Activated CD8-positive, alpha-beta memory T cell treated with anti-CD3 and anti-CD28 coated beads, Interleukin-2, amount 50 U/mL, for 24 hours (primary cell): ENCODE data around the gene MAD1L1.
"Not testable (repeated sequence)": the region's sequence is repeated elsewhere in the genome, so short reads cannot be mapped to it uniquely, and the experiment has no call there.

ENCODE experiments used
- DNase-seq: peaks from one replicate; pipeline ENCODE4 v3.0.0-alpha.2; 2020; ENCODE audit errors: extremely low read depth

The MAD1L1 gene

DNA sequence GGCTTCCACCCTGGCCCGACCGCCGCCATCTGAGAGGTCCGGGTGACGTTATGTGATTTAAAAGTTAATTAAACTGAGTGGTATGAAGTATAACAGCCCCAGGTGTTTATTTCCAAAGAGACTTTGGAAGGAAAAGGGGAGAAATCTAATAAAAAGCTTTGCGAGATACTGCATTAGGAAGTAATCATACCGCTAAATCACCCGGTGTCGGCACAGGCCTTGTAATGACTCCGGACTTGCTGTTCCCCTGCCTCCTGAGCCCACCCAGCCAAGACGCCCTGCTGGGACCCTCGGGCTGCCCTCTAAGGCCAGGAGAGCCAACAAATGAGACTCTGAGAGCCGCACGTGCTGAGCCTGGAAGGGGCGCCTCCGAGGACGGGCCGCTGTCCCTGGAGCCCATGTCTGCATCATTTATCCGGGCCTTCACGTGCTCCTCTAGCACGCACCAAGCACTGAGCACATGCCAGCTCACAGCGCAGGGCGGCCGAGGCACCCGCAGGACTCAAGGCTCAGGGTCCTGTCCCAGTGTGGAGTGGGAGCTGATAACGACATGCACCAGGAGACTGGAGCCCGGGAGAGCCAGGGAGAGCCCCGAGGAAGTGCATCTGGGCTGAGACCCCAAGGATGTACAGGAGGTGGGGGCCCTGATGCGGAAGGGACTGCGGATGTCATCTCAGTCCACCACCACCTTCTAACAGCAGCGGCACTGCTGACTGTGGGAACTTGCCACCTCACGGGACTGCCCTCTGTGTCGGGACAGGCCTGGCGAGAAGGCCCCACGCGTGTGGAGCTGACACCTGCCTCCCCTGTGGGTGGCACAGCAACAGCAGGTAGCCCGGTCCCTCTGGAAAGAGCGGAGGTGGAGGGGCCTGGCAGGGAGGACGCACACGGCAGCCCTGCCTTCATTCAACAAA, 380.0 kb downstream of the MAD1L1 start:
- no peak for DNase-seq

GRCh38 chr7:1851721-1852516, 380.8 kb downstream of the MAD1L1 start:
- DNase-seq: no peak

DNA sequence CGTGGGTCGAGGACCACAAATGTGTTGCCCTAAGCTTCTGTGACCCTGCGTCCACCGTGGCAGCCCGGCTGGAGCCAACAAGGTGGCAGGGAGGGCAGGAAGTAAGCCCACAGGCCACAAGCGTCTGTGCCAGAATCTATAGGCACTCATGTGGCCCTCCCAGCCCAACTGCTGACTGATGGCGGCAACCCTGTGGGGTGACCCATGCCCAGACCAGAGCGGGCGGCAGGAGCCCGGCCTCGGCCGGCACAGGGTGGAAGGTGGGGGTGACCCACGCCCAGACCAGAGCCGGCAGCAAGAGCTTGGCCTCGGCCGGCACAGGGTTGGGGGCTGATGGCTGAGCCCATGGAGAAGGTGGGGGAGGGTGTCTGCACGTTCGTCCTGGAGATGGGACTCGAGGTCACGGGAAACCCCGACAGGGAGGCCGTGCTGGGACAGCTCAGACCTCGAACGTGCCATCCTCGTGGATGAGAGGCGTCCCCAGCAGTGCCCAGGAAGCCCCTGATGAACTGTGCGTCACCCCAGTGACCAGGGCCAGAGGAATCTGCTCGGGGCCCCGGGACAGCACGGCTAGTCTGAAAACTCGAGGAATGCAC, 381.7 kb downstream of the MAD1L1 start:
- DNase-seq: no peak

DNA sequence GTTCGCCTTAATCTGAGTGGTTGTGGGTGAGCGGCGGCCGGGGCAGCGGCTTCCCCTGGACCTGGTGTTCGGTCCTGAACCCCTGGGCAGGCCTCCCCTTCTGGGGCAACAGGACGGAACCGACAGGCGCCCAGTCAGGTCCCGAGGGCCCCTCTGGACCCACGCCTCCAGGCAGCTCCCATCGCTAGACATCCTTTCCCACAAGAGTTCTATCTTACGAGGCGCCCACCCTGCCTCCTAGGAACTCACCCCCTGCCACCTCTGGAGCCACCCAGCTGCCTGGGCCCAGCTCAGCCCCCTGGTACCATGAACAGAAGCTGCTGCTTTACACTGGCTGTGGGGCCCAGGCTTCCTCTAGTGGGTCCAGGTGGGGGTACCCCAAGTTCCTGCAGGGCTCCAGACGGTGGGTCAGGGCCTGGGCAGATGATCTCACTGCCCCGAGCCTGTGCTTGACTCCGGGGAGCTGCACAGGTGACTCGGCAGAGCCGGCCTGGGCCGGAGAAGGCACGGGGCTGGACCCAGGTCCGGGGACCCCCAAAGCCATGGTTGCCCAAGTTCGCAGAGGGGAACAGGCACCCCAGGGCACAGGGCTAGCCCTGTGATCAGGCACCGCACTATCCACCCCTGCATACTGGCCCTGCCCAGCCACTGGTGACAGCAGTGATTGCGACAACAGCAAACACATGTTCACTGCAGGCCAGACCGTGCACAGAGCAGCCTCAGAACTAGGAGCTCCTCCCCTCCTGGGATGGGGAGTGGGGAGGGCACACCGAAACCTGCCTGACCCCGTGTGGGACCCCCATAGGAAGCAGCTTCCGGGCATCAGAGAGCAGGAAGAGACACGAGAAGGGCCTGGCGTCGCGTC, 382.4 kb downstream of the MAD1L1 start:
- no peak for DNase-seq

DNA sequence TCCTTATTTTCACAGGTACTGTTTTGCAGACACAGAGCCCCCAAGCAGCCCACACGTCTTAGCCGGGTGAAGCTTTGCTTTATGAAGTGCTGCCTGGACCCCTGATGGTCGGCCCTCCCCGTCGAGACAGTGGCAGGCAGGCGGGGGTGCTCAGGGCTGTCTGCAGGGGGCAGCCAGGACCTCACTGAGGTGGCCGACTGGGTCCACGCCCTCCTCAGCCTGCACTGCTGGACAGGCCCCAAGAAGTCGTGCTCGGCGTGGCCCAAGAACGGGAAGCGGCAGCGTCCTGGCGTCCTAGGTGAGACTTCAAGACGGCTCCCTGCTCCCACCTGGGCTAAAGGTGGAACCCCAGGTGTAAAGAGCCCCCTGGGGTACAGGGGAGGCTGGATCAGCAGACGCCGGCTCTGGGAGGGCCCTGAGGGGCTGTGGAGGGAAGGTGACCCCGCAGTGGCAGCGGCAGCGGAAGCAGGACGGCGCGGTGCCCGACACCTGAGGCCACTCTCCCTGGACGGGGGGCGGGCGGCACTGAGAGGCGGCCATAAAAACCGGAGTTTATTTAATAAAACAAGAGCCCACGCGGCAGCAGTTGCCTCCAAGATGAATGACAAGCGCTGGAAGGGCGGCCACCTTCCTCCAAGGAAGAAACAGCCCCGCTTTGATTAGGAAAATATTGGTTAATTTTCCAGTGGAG, 383.2 kb downstream of the MAD1L1 start:
- no peak for DNase-seq

DNA sequence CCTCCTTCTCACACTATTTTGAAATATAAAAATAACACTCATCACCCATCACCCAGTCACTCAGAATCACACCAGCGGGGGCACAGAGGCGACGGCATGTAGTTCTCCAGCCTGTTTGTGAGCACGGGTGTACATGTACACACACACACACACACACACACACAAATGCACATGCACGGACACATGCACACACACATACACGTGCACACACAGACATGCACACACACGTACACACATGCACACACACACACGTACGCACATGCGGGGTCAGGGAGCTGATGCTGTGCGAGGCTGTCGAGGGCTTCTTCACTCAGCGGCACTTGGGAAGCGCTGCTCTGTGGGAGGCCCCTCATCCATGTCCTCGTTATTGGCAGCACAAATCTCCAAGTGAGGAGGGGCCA, 383.8 kb downstream of the MAD1L1 start:
- no peak for DNase-seq

- DNase-seq: no peak
Observed at GRCh38 chr7:1848013-1848640, 384.6 kb downstream of the MAD1L1 start.

DNA sequence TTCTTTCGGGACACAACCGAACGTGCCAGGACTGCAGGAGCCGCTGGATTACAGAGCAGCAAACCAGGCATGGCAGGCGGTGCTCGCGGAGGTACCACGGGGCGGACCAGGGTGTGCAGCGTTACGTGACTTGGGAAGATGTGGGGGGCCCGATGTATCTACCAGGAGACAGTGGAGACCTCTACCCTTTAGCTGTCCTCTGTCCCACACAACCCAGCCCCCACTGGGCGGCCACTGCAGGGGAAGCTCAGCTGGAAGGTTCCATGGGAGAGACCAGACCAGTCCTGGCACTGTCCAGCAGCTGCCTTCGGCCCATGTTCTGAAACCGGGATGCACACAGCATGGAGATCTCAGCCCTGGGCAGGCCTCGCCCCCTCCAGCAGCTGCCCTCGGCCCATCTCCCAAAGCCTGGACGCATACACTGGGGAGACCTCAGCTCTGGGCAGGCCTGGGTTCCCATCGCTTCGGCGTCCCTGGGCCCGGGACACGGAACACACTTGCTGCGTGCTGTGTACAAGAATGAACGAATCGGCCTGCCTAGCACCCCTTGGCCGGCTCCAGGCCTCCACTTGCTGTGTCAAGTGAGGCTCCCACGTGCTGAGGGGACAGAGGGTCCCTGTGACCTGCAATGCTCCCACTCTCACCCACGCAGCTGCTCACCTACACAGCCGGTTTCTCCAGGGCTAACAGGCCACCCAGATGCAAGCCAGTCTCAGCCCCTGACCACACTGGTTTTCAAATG, 385.3 kb downstream of the MAD1L1 start:
- DNase-seq: no peak

DNA sequence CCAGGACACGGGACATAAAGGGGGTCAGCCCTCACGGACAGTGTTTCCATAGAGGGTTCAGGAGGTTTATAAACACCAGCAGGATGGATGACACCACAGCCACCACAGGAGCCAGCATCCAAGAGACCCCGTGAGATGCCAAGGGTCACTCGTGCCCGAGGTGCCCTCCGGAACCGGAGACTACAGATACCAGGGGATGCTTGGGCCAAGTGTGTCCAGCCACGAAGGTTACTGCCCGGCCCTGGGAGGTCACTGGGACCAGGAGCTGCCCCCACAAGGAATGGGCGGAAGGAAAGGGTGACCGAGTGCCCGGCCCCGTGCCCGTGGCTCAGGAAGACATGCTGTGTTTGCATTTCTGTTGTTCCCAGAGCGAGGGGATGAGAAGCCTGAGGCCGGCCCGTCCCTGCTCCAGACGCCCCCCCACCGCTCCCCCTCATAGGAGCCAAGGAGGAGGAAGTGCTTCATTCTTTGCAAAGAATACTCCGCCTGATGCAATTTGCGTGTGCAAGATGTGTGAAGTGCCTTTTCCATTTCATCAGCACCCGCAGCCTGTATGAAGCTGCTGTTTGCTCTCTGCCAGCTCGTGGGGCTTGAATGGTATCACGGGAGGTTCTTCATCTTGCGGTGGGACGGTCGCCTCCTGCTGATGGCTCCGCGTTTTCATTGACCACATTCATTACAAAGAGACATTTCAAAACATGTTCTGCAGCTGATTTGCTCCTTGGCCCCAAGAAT, 386.2 kb downstream of the MAD1L1 start:
- DNase-seq: no peak

DNA sequence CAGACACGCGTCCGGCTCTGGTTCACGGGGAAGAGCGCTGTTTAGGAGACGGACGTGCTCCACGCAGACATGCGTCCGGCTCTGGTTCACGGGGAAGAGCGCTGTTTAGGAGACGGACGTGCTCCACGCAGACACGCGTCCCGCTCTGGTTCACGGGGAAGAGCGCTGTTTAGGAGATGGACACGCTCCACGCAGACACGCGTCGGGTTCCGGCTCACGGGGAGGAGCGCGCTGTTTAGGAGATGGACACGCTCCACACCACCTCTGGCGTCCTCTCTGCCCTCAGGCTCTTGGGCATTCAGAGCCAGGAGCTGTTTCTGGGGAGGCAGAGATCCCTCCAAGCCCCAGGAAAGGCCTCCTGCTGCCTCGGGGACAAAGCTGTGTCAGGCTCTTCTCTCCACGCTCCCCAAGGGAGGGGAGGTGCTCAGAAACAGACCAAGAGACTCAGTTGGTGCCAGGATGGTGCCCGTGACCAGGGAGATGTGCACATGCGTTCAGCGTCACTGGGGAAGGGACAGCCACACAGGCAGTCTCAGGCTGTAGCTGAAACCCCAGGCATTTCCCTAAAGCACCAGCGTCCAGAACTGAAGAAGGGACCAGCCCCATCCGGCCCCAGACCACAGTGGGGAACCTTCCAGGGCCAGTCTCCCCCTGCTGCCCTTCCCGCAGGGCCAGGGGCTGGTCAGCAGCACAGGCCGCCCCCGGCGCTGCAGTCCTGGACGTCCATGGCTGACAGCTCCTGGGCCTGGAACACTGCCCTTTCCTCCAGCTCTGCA, 387.0 kb downstream of the MAD1L1 start:
- DNase-seq: no peak

- no peak for DNase-seq
Observed at GRCh38 chr7:1844951-1845390, 387.8 kb downstream of the MAD1L1 start.

GRCh38 chr7:1844336-1844950, 388.3 kb downstream of the MAD1L1 start:
- DNase-seq: no peak

DNA sequence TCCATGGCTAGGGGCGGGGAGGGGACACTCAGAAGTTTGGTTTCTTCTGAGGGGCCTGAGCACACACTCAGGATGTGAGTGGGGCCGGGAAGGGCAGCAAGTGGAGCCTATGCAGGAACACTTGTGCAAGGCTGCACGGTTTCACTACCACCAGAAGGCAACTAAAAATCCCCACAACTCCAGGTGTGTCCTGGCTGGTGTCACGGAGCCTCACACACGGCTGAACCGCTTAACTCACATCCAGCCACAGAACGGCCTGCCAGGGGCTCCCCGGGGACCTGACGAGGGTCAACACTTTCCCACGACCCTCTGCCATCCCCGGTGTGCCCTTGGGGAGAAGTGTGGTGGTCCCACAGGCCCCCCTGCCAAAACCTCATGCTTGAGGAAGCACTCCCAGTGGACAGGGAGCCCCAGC, 388.8 kb downstream of the MAD1L1 start:
- no peak for DNase-seq

DNA sequence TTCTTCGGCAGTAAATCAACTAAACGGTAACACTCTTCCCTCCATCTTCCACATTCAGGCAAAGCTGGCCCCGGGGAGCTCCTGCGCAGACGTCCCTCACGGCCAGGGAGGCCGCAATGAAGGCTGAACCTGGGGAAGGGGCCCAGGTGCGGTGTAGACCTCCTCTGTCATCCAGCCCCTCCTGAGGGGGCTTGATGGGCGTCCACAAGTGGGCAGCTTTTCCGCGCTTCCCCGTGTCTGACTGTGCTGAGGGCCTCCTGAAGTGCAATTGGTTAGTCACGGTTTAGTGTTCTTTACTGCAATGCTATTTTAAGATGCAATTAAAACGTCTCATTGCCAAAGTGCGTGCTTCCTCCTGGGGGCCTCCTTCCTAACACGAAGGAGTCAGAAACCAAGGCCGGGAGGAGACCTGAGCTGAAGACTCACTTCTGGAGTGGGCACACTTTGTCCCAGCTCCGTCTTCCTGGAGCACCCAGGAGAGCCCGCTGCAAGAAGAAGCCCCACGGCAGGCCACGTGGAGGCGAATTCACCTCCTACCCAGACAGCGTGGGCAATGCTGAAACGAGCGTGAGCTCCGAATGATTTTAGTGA, 389.4 kb downstream of the MAD1L1 start:
- DNase-seq: no peak

DNA sequence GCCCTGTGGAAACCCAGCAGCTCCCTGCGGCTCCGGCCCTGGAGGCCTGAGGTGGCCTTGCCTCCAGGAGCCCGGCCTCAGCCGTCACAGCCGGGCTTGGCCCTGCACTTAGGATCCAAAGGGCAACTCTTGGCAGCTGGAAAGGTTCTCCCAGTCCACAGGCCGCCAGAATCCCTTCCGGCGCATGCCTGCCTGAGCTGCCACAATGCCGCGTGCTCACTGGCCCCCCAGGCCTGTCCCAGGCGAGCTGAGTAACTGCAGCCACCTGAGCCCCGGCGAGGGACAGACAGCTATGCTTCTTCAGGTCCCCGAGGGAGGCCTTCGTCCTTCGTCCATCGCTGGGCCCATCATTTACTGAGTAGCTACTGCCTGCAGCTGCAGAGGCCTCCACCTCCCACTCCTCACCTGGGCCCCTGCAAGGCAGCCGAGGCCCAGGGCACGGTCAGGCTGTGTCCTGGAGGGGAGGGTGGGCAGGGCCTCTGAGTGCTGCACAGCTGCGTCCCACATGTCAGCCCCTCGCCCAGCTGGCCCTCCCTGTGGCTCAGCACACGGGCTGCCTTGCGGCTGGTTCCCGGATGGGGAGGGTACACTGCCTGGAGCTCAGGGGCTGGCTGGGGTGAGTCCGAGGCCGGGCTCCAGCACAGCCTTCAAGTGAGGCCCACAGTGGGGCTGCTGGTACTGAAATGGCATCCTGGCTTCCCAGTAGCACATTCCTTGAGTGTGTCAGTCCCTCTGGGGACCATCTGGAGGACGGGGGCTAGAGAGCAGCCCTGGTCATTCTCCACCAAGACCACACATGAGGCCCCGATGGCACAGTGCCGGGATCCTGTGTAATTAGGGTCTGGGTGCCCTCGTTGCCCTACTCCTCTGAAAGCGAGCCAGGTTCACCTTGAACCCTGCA, 390.2 kb downstream of the MAD1L1 start:
- no peak for DNase-seq

DNA sequence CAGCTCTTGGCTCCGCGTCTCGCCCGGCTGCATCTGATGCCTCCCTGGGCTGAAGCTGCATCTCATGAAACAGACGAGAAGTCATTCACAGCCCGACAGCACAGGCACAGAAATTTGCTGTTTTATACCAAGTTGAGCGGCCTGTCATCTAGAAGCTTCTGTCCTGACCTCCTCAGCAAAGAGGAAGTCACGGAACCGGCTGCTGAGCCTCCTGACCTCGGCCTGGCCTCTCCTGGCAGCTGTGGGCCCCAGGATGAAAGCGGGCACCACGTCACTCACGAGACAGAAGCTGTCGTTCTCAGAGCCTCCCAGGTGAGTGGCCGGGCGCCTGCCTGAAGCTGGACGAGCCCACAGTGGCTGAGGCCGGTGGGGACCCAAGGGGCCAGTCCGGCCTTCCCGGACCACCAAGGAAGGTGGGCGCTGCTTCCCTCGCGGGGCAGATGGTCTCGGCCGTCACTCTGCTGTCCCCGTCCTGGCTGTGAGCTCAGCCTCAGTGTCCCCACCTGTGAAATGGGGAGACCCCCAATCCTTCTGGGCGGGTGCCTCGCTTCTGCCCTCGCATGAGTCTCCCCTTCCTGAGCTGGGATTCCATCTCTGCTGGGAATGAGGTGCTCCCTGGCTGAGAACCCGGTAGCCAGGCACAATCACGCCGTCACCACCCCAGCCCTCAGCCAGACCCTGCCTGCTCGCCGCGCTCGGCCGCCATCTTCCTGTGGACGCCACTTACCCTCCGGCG, 391.3 kb downstream of the MAD1L1 start:
- DNase-seq: not testable (repeated sequence)
